ENCODE results near the gene MUCL3.
A peak's percentile ranks its signal among the peaks of the same experiment; 100 is the strongest.
"Not testable (repeated sequence)": the region's sequence is repeated elsewhere in the genome, so short reads cannot be mapped to it uniquely, and the experiment has no call there.

Gene MUCL3, protein sequence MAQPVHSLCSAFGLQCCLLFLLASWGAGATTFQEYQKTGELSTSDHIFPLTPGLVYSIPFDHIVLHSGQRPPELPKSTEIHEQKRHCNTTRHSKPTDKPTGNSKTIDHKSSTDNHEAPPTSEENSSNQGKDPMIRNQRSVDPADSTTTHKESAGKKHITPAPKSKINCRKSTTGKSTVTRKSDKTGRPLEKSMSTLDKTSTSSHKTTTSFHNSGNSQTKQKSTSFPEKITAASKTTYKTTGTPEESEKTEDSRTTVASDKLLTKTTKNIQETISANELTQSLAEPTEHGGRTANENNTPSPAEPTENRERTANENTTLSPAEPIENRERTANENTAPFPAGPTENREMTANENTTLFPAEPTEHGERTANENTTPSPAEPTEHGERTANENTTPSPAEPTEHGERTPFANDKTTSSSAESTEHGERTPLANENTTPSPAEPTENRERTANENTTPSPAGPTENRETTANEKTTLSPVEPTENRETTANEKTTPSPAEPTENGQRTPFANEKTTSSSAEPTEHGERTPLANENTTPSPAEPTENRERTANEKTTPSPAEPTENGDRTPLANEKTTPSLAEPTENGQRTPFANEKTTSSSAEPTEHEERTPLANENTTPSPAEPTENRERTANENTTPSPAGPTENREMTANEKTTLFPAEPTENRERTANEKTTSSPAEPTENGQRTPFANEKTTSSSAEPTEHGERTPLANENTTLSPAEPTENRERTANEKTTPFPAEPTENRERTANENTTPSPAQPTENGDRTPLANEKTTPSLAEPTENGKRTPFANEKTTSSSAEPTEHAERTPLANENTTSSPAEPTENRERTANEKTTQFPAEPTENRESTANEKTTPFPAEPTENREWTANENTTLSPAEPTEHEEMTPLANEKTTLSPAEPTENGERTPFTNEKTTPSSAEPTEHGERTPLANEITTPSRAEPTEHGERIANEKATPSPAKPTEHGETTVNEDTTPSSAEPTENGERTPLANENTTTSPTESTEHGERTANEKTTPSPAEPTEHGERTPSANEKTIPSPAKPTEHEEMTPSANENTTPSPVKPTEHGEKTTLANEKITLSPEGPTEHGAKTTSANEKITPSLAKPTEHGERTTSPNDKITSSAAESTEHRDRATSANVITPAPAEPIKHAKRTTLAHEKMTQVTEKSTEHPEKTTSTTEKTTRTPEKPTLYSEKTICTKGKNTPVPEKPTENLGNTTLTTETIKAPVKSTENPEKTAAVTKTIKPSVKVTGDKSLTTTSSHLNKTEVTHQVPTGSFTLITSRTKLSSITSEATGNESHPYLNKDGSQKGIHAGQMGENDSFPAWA (N-terminal part only)

DNA sequence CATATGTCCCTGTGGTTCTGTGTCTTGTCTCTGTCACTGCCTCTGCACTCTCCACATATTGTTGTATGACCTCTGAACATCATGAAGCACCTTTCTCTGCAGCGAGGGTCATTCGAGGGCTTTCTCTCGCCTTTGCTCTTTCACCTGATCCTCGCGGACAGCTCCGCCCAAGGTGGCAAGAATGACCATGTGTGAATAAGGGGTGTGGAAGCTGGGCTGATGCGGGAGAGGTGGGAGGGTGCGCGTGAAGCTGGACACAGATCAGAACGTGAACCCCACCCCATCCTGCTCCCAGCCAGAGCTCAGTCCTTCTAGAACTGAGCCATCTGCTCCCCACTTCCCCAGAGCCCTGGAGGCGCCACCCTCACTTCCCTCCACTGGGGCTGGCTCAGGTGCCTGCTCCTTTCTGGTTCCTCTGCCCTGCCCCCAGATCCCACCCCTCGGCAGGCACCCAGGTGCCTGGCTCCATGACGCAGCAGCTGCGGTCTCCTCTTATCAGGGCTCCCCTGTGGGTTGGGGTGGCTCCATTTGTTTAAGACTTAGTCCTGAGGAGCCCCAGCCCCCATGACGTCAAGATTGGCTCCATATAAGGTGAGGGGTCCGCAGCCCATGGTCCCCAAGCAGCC, at the start of gene MUCL3:
Gene MUCL3 (plus strand): TSS at position 613 of the 626 bp plus-strand sequence. CDS start 27 bp downstream, outside the sequence.
- no peak for DNase-seq

DNA sequence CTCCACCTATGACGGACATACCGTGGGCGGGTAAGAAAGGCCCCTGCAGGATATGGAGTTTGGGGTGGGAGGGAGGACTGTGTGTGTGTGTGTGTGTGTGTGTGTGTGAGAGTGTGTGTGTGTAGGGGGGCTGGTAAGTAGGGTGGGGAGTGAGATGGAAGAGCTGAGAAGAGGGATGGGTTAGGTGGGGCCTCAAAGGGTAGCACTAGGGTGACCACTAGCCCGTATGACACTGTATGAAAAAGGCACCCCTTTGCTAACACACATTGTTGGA, 49.4 kb upstream of the MUCL3 start:
- DNase-seq, result no peak

DNA sequence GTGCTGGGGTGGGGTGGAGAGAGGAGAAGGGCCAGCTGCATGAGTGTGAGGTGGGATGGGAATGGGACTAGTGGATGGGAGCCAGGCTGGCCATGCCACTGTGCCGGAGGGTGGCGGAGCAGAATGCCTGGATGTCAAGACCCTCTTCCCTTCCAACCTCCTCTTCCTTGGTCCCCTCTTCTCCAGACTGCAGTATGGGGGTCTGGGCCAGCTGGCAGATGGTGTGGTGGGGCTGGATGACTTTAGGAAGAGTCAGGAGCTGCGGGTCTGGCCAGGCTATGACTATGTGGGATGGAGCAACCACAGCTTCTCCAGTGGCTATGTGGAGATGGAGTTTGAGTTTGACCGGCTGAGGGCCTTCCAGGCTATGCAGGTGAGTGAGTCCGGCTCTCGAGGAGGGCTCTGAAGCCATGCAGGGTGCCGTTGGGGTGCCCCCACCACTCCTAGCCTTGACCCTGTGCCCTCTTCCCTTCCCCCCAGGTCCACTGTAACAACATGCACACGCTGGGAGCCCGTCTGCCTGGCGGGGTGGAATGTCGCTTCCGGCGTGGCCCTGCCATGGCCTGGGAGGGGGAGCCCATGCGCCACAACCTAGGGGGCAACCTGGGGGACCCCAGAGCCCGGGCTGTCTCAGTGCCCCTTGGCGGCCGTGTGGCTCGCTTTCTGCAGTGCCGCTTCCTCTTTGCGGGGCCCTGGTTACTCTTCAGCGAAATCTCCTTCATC, 48.8 kb upstream of the MUCL3 start:
- DNase-seq, result no peak

DNA sequence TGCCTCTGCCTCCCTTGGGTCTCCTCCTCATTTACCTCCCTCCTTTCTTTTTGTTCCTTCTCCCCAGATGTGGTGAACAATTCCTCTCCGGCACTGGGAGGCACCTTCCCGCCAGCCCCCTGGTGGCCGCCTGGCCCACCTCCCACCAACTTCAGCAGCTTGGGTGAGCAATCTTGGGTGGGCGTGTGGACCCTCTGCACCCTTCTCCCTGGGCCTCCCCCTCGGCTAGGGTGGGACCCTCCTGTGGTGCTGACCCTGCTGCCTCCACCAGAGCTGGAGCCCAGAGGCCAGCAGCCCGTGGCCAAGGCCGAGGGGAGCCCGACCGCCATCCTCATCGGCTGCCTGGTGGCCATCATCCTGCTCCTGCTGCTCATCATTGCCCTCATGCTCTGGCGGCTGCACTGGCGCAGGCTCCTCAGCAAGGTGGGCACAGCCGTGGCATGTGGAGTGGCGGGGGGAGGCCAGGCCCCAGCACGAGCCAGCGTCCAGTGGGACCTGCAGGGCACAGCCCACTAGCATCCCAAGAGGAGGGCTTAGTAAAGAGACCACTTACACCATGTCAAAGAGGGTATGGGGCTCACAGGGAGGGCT, 47.7 kb upstream of the MUCL3 start:
- DNase-seq, result no peak

DNA sequence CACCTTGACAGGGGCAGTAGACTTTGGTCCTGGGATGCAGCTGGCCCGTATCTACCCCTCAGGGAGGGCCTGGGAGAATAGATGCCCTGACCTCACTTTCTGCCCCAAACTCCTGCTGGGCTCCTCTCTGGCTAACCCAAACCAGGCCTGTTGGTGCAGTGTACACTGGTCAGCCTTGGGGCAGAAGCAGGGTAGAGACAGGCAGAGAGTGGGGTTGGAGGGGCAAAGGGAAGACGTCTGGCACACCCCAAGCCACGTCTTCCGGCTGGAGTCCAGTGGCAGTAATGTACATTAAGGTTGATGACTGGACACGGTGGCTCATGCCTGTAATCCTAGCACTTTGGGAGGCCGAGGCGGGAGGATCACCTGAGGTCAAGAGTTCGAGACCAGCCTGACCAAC, 47.1 kb upstream of the MUCL3 start:
- no peak for DNase-seq

DNA sequence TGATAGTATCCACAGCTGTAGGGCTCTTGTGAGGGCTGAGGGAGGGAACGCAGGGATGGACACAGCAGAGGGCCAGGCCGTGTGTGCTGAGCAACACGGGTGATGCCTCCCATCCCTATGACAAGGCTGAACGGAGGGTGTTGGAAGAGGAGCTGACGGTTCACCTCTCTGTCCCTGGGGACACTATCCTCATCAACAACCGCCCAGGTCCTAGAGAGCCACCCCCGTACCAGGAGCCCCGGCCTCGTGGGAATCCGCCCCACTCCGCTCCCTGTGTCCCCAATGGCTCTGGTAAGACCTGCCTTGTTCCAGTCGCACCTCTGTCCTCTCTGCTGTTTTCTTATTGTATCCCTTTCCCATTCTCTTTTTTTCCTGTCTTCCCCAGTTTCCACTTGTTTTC, 46.4 kb upstream of the MUCL3 start:
- no peak for DNase-seq

DNA sequence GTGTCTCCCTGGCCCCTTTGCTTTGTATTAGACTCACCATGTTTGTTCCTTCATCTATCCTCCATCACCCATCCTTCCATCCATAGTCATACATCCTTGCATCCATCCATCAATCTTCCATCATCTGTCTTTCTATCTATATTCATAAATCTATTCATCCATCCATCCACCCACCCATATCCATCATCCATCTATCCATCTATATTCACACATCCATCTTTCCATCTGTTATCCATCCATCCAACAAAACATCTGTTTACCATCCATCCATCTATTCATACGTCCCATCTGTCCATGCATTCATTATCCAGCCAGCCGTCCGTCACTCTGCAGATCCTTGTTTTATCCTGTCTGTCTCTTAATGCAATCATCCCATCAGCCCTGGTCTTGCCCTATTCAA, 45.8 kb upstream of the MUCL3 start:
- DNase-seq, result no peak

DNA sequence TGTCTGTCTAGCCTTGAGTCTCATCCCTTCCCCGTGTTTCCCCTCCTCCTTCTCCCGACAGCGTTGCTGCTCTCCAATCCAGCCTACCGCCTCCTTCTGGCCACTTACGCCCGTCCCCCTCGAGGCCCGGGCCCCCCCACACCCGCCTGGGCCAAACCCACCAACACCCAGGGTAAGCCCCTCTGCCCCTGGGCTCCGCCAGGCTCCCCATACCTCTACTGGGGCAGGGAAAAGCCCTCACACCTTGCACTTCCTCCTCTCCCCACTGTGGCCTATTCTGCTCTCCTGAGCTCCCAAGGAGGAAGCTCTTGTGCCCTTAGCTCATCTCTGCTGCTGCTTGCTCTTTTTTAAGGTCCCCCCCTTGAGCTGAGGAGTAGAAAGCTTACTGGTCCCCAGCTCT, 45.4 kb upstream of the MUCL3 start:
- no peak for DNase-seq

DNA sequence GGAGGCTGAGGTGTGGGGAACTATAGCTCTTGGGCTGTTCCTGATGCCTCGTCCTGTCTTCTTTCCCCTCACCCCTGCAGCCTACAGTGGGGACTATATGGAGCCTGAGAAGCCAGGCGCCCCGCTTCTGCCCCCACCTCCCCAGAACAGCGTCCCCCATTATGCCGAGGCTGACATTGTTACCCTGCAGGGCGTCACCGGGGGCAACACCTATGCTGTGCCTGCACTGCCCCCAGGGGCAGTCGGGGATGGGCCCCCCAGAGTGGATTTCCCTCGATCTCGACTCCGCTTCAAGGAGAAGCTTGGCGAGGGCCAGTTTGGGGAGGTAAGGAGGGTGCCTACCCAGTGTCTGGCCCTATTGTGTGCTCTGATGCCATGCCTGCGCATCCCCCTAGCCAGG, 44.2 kb upstream of the MUCL3 start:
- no peak for DNase-seq

DNA sequence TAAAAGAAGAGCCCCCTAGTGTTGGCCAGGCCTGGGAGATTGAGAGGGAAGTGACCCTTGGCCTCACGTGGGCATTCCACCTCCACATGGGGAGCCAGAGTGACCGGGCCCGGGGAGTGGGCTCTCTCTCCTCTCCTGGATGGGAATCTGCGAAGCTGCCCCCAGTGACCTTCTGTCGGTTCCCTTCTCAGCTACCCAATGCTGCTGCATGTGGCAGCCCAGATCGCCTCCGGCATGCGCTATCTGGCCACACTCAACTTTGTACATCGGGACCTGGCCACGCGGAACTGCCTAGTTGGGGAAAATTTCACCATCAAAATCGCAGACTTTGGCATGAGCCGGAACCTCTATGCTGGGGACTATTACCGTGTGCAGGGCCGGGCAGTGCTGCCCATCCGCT, 42.9 kb upstream of the MUCL3 start:
- no peak for DNase-seq

DNA sequence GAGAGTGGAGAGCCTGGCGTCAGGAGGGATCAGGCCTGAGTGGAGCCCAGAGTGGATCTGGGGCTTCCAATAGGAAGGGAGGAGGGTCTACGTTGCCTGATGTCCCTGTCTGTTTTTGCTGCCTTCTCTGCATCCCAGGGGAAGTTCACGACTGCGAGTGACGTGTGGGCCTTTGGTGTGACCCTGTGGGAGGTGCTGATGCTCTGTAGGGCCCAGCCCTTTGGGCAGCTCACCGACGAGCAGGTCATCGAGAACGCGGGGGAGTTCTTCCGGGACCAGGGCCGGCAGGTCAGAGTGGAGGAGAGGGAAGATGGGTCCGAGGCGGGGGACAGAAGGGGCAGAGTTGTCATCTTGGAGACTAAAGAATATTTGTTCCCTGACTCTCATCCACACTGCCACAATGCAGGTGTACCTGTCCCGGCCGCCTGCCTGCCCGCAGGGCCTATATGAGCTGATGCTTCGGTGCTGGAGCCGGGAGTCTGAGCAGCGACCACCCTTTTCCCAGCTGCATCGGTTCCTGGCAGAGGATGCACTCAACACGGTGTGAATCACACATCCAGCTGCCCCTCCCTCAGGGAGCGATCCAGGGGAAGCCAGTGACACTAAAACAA, 41.9 kb upstream of the MUCL3 start:
- no peak for DNase-seq

DNA sequence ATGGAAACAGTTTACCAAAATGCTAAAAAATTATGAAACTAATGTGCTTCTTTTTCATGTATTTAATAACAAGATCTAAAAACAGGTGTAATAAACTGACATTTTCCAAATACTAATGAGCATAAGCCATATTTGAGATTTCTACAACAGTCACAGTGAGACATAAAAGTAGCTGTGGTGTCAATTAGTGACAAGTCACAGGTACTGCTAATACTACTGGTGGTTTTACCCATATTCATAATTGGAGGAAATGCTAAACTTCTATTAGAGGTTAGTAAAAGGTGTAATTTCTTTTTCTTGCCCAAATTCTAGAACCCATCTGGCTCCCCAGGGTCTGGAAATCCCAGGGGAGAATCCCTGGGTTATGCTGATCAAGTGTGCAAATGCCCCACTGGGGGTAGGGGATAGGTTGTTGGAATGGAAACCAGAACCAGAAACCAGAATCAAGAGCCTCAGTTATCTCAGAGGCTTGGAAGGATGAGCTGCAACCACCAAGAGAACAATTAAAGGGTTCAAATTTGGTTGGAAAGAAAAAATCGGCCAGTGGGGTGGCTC, 39.8 kb upstream of the MUCL3 start:
- DNase-seq, result no peak

DNA sequence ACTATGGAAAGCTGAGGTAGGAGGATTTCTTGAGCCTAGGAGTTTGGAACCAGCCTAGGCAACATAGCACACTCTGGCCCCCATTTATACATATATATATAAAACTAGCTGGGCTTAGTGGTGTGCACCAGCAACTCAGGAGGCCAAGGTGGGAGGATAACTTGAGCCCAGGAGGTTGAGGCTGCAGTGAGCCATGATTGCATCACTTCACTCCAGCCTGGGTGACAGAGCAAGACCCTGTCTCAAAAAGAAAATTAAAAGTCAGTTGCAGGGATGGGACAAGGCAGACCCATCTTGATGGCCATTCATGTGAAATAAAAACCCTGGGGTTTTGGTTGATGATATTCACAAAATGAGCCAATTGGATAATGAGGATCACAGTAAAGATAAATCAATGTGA, 39.3 kb upstream of the MUCL3 start:
- no peak for DNase-seq

DNA sequence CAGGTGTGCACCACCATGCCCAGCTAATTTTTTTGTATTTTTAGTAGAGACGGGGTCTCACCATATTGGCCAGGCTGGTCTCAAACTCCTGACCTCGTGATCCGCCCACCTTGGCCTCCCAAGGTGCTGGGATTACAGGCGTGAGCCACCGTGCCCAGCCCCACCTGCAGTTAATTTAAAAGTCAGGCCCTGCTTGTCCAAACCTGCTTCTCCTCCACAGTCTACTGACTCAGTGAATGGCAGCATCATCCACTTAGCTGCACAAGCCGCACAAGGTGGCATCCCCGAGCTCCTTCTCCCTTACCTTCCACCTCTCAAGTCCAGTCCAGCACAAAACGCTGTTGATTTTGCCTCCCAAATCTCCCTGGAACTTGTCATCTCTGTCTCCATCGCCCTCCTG, 38.6 kb upstream of the MUCL3 start:
- DNase-seq, result not testable (repeated sequence)

DNA sequence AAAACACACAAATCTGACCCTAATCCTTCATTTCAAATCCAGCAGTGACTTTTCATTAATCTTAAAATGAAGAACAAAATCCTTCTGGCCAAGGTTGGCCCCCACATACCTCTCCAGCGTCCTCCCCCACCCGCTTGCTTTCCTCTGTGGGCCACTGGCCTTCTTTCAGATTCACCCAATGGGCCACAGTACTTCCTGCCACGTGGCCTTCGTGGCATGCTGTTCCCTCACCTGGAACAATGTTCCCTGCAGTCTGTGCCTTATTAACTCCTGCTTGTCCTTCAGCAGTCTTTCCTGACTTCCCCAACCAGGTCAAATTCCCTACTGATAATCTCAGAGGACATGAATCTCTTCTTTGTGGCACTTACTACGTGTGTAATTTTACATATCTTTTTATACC, 38.1 kb upstream of the MUCL3 start:
- DNase-seq, result no peak

DNA sequence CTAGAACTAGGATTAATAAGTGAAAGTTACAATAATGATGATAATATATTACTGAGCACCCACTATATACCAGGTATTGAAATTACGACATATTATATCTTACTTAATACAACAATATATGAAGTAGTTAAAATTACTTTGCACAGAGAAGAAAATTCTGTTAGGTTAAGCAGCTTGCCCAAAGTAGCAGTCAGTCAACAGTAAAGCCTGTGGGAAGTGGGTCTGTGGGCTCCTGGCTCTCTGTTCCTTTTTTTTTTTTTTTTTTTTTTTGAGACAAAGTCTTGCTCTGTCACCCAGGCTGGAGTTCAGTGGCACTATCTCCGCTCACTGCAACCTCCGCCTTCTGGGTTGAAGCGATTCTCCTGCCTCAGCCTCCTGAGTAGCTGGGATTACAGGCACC, 37.5 kb upstream of the MUCL3 start:
- no peak for DNase-seq

DNA sequence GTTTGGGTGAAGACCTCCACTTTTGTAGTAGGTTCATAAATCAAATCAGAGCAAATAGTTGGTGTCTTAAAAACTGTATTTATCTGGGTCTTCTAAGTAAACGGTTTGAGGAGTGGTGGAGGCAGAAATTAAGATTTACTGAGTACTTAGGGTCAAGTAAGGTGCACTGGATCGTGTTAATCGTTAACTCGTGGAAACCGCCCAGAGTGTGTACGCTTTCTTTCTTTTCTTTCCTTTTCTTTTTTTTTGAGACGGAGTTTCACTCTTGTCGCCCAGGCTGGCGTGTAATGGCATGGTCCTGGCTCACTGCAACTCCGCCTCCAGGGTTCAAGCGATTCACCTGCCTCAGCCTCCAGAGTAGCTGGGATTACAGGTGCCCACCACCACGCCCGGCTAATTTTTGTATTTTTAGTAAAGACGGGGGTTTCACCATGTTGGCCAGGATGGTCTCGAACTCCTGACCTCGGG, 33.4 kb upstream of the MUCL3 start:
- not testable (repeated sequence) for DNase-seq

DNA sequence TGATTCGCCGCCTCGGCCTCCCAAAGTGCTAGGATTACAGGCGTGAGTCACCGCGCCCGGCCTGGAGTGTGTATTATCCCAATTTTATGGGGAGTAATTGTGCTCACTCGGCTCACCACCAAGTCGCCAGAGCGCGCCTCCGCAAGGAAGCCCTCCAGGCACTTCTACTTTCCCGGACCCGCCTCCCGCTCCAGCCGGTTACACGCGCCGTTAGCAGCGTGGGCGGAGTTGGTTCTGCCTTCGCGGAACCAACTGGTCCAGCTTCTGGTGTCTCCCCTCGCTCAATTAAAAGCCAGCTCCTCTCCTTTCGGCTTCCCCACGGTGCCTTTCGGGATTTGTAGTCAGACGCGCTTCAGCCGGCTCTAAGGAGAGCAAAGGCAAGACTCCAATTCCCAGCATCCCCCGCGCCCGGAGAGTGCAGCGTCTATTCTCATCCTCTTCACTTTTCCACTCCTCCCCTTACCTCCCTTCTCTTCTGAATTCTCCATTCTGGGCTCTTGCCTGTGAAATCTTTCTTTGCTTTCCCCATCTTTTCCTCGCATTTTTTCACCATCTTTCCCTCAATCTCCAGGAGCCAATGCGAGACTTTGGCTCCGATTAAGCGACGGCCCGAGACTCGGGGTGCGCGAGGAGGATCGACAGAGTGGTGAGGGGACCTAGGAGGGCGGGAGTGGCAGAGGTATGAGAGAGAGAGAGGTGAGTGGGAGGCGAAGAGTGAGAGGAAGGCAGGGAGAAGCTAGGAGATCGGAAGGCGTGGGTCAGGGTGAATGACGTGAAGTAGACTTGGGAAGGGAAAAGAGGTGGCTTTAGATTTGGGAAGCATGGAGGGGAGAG, 32.8 kb upstream of the MUCL3 start, which contains the start of gene GTF2H4:
Gene GTF2H4 (plus strand): TSS at position 450 of the 834 bp plus-strand sequence.
- peak; percentile 97 for DNase-seq

DNA sequence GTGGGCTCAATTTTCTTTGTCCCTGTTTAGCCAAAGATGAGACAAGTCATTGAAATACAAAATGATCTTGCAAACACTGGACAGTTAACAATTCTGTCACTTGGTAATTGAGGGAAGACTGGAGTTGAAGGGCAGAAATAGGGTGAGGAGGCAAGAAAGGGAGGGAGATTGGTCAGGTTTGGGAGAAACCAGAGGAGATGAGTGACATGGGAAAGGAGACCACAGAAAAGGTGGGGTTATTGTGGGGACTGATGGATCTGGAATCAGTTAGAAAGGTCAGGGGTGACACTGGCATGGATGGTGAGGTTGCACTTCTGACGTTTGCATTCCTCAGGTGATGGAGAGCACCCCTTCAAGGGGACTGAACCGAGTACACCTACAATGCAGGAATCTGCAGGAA, 32.1 kb upstream of the MUCL3 start:
- no peak for DNase-seq

DNA sequence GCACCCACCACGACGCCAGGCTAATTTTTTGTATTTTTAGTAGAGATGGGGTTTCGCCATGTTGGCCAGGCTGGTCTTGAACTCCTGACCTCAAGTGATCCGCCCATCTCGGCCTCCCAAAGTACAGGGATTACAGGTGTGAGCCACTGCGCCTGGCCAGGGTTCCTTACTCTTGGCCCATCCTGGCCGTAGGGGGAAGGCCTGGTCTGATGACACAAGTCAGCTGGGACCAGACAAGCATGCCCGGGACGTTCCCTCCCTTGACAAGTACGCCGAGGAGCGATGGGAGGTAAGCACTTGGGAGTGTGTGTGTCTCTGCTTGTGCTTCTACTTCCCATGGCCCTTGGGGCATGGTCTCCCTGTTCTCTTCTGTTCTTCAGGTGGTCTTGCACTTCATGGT, 30.3 kb upstream of the MUCL3 start:
- not testable (repeated sequence) for DNase-seq
